Left lung (tissue), 10 donors: ENCODE measurements around the gene DNM3. TPM values are rescaled to one million over a fixed set of nuclear protein-coding genes. Genes with fewer than 3 reads are reported as not detected.
A peak's percentile ranks its signal among the peaks of the same experiment; 100 is the strongest.

Experiments
- ATAC-seq: fragments of 200-7000 bp; cut with Tn5 transposase; one replicate; pipeline ENCODE4 v1.9.1; 2020; ENCODE audit warnings: moderate library complexity
- DNase-seq, 4 donors: peaks; one replicate each; pipeline ENCODE4 v3.0.0-alpha.2; 2013 to 2020
- H3K27ac ChIP-seq, 2 donors: fragments of 200-600 bp; sonication (generic) in 1 of 2; one replicate each; pipeline versions ENCODE4 v1.5.0 to v1.8.0; 2020 to 2021
- H3K27me3 ChIP-seq, 2 donors: fragments of 200-600 bp; sonication (generic) in 1 of 2; one replicate each; pipeline versions ENCODE4 v1.5.0 to v1.8.0; 2020 to 2021
- H3K36me3 ChIP-seq, 2 donors: fragments of 200-600 bp; sonication (generic) in 1 of 2; one replicate each; pipeline versions ENCODE4 v1.5.0 to v1.8.0; 2020 to 2021
- H3K4me1 ChIP-seq, 2 donors: fragments of 200-600 bp; one replicate each; pipeline ENCODE4 v1.8.0; 2021
- H3K4me3 ChIP-seq, 2 donors: fragments of 200-600 bp; sonication (generic) in 1 of 2; one replicate each; pipeline versions ENCODE4 v1.5.0 to v1.8.0; 2020 to 2021; ENCODE audit warnings: mild to moderate bottlenecking in 1 of 2
- H3K9me3 ChIP-seq, 2 donors: fragments of 200-600 bp; sonication (generic) in 1 of 2; one replicate each; pipeline versions ENCODE4 v1.5.0 to v1.8.0; 2020 to 2021
- intact Hi-C, 2 donors: fragments of 100-400 bp; cut with DNase I; formaldehyde crosslinking; loops; one replicate each; pipeline versions ENCODE4 v1.11.2 to v1.14.2; 2022
- polyA plus RNA-seq, 6 donors: library from polyadenylated mRNA; unstranded; fragments of 120-200 nt; gene quantifications; one replicate each; pipeline ENCODE4 v1.2.1, GENCODE V29; 2013; ENCODE audit not compliant: insufficient read length in 6 of 6
- total RNA-seq, 2 donors: library from RNA; stranded (reverse); fragmentation: NEBNext Ultra II Directional; extraction: Animal tissue kit (Norgen Biotek cat#: 25700); gene quantifications; one replicate each; pipeline ENCODE4 v1.2.1, GENCODE V29; 2021
- TF ChIP-seq, protein P1 (sequence below), 2 donors: fragments of 200-600 bp; sonication (generic) in 1 of 2; IDR thresholded peaks; one replicate each; pipeline versions ENCODE4 v1.5.0 to v1.8.0; 2021; ENCODE audit warnings: antibody characterized with exemption in 2 of 2
- donor health status: DM: no; HTN: yes; CAD: no.
- donor health status: DM: no; HTN: no; CAD: no.

The DNM3 gene
- total and polyA plus RNA-seq, 8 donors, result 5.2 to 7.7 (median 6.3) TPM

DNA sequence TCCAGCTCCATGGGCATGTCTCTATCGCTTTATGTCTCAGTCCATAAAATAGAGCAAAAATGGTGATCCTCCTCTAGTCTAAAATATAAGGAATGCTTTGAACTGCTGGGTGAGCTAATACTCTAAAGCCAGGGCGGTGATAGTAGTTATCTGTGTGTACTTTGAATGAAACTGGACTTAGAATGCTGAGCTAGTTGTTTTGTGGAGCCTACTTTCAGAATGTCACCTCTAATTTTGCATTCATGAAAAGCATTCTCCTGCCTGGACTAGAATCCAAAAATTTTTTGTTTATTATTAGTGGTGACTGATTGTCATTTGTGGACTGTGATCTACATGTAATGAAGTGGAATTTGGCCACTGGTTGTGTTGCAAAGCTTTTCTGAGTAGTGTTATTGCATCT is 337.6 kb downstream of the DNM3 start:
- no peaks in the 10 kb centered on the region for H3K9me3 ChIP-seq
- H3K36me3 ChIP-seq, result no peaks in the 10 kb centered on the region
- intact Hi-C loops, result no loop called here
- TF ChIP-seq, protein P1, sequence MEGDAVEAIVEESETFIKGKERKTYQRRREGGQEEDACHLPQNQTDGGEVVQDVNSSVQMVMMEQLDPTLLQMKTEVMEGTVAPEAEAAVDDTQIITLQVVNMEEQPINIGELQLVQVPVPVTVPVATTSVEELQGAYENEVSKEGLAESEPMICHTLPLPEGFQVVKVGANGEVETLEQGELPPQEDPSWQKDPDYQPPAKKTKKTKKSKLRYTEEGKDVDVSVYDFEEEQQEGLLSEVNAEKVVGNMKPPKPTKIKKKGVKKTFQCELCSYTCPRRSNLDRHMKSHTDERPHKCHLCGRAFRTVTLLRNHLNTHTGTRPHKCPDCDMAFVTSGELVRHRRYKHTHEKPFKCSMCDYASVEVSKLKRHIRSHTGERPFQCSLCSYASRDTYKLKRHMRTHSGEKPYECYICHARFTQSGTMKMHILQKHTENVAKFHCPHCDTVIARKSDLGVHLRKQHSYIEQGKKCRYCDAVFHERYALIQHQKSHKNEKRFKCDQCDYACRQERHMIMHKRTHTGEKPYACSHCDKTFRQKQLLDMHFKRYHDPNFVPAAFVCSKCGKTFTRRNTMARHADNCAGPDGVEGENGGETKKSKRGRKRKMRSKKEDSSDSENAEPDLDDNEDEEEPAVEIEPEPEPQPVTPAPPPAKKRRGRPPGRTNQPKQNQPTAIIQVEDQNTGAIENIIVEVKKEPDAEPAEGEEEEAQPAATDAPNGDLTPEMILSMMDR (IDR thresholded peaks at IDR 0.05), result no peak
- DNase-seq, result no peak
- no peak overlapping the region for H3K4me3 ChIP-seq
- H3K27ac ChIP-seq, result no peak overlapping the region
- no peaks in the 10 kb centered on the region for H3K27me3 ChIP-seq
- no peak for ATAC-seq
- H3K4me1 ChIP-seq, result peaks cover 20 to 22% of the 10 kb centered on the region in 2 donors

DNA sequence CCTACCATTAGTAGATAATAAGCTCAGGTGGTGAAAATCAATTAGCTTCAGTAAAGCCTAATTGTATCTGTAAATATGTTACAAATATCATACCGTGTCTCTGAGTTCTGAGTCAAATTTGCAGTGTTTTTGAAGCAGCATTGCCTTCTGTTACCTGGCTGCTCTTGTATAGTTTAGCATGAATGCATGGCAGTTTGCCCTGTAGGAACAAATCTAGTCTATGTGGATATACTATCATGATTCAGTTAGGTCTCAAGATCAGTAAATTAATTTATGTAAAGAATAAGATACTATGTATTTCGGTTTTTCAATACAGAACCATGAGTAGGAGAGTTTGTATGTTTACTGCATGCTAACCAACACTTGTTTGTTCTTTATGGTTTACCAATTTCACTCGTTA is 338.6 kb downstream of the DNM3 start:
- TF ChIP-seq, protein P1 (IDR thresholded peaks at IDR 0.05), result no peak
- Histone ChIP-seq H3K9me3 (no peaks in the 10 kb centered on the region), H3K27ac (peak overlapping the region; percentile 15 to 70), H3K36me3 (no peaks in the 10 kb centered on the region), H3K4me3 (no peak overlapping the region), H3K27me3 (no peaks in the 10 kb centered on the region), H3K4me1 (peaks cover 22 to 25% of the 10 kb centered on the region in 2 donors)
- ATAC-seq (no peak), DNase-seq (no peak)
- intact Hi-C loops, result no loop called here

DNA sequence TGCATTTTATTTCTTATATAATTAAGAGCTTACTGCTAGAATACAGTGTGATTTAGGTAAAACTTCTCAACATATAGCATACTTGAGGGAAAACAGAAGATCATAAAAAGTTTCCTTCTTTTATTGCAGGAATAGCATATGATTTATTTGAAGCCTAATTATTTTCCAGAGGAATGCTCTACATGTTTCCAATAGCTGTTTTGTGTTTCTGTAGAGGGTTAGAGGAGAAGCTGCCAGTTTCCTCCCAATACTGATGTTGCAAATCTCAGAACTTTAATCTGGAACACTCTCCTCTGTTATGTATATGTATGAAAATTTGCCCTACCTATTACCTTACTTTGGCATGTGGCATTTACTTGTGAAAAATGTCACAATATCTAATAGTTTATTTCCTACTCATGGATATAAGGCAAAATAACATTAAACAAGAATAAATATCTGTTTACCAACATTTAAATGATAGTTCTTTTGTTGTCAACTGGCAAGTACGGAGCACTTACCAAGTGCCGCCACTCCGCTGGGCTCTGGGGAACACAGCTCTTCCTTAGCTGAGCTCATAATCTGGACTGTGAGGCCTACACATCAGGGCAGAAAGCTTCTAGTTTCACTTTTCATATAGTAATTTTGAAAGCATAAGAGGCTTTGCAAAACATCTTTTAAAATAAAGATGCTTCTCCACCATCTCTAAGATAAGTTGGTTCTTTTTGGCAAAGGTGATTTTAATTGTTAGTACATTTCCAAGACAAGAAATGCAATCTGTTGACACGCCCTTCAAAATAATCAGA is 339.4 kb downstream of the DNM3 start:
- peak overlapping the region; percentile 70 to 86 for H3K27ac ChIP-seq
- H3K4me3 ChIP-seq, result no peak overlapping the region
- TF ChIP-seq, protein P1 (IDR thresholded peaks at IDR 0.05), result no peak
- no peaks in the 10 kb centered on the region for H3K9me3 ChIP-seq
- ATAC-seq, result peak; percentile 83
- H3K36me3 ChIP-seq, result no peaks in the 10 kb centered on the region
- peaks cover 30 to 32% of the 10 kb centered on the region in 2 donors for H3K4me1 ChIP-seq
- DNase-seq, result peak in 3 of 4 donors; percentile 36 to 63 (median 41)
- intact Hi-C loops, result no loop called here
- H3K27me3 ChIP-seq, result no peaks in the 10 kb centered on the region

DNA sequence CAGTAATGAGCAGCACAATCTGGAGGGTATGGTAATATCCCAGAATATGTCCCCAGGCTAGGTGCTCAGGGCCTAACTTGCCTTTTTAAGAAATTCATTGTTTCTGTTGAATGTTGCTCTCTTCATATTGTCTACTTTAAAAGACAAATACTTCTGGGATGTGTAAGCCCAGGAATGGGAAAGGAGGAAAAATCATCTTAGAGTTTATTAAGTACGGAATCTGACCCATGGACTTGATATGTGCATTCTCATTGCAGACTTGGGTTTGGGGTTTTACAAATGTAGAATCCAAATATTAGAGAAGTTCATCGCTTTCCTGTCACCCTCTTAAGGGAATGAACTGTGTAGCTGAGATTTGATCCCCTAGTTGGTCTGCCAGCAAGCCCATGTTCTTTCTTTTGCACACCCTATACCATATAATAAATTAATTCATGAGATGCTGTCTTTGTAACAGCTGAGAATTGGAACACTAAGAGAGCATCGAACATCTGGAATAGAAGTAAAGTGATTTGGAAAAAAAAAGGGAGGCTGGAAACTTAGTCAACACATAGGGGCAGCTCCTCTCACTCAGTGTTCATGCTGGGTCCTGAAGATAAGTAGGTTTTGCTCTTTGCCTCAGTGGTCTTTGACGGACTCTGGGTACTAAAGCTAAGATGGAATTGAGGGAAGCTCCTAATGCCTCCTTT is 343.4 kb downstream of the DNM3 start:
- intact Hi-C loops, result no loop called here
- H3K27ac ChIP-seq, result no peak overlapping the region
- H3K27me3 ChIP-seq, result no peaks in the 10 kb centered on the region
- TF ChIP-seq, protein P1 (IDR thresholded peaks at IDR 0.05), result no peak
- no peaks in the 10 kb centered on the region for H3K36me3 ChIP-seq
- no peak for ATAC-seq
- no peak for DNase-seq
- peaks cover 31 to 32% of the 10 kb centered on the region in 2 donors for H3K4me1 ChIP-seq
- no peak overlapping the region for H3K4me3 ChIP-seq
- H3K9me3 ChIP-seq, result no peaks in the 10 kb centered on the region

DNA sequence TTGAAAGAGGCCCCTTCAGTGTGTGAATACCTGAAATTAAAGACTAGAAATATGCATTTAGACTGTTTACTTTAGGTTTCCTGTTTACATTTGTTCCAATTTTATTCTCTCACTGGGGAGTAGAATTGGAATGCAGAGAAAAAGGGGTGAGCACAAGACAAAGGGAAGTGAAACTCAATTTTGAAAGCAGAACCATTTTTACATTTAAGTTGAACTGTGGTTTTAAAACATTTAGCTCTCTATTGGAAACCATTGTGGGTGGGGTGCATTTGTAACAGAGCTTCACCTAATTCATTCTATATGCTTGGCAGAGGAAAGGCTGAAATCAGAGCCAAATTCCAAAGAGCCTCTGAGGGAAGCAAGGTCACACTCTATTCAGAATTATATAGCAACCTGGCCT is 343.9 kb downstream of the DNM3 start:
- TF ChIP-seq, protein P1 (IDR thresholded peaks at IDR 0.05), result no peak
- Histone ChIP-seq H3K36me3 (no peaks in the 10 kb centered on the region), H3K4me1 (peaks cover 30 to 31% of the 10 kb centered on the region in 2 donors), H3K9me3 (peaks cover 0 to under 1% of the 10 kb centered on the region in 2 donors), H3K27me3 (no peaks in the 10 kb centered on the region), H3K4me3 (no peak overlapping the region), H3K27ac (no peak overlapping the region)
- ATAC-seq, result no peak
- peak in 1 of 4 donors; percentile 26 for DNase-seq
- intact Hi-C loops, result no loop called here
